GM13977 (cell line): ENCODE results near the gene TBL1XR1.
"Not testable (repeated sequence)": the region's sequence is repeated elsewhere in the genome, so short reads cannot be mapped to it uniquely, and the experiment has no call there.

Experiments
- DNase-seq: peaks from one replicate; pipeline ENCODE4 v3.0.0; 2012; ENCODE audit warnings: low spot score
- CTCF ChIP-seq: IDR thresholded peaks from 2 replicates; pipeline ENCODE4 v1.5.1; 2012; ENCODE audit warnings: mild to moderate bottlenecking, control low read depth; ENCODE audit not compliant: insufficient read depth; ENCODE audit errors: extremely low read depth, missing control alignments
- in situ Hi-C: fragments of 300-500 bp; cut with MboI; formaldehyde crosslinking; loops from one replicate; pipeline ENCODE4 v1.12.0; 2022; ENCODE audit warnings: low sequenced_read_pairs, low pct_unique_long_range_greater_than_20kb, mixed read lengths, inconsistent platforms; ENCODE audit not compliant: unreplicated experiment

Gene TBL1XR1

GRCh38 chr3:177210744-177211502, 13.6 kb upstream of the TBL1XR1 start:
- in situ Hi-C loops = no loop called here
- no peak for TF ChIP-seq CTCF
- no peak for DNase-seq

DNA sequence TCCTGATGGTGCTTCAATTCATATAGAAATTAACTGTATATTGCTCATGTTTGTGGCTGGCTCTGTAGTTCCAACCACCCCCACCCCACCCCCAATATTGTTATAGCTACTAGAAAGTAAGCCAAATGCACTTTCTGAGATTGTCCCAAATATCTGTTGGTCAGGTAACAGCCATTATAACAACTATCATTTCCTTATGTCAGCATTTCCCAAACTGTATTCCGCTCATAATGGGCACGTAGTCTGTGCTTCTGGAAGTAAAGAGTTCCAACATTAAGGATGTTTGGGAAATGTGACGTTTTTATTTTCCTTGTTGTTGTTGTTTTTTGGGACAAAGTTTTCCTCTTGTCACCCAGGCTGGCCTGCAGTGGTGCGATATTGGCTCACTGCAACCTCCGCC, 12.2 kb upstream of the TBL1XR1 start:
- TF ChIP-seq CTCF = no peak
- in situ Hi-C loops = no loop called here
- DNase-seq = no peak

DNA sequence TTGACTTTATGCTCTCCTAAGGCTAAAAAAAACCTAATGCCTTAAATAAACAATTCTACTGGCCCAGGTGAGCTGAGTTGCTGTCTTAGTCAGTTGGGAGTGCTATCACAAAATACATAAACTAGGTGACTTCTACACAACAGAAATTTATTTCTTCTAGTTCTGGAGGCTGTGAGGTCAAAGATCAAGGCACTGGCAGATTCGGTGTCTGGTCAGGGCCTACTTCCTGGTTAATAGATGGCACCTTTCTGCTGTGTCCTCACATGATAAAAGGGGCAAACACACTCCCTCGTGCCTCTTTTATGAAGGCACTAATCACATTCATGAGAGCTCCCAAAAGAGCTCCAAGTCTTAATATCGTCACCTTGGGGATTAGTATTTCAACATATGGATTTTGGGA, 11.5 kb upstream of the TBL1XR1 start:
- in situ Hi-C loops = no loop called here
- no peak for TF ChIP-seq CTCF
- DNase-seq = no peak

- DNase-seq = no peak
- TF ChIP-seq CTCF = no peak
- in situ Hi-C loops = no loop called here
Measured at GRCh38 chr3:177208223-177208622, 10.9 kb upstream of the TBL1XR1 start.

DNA sequence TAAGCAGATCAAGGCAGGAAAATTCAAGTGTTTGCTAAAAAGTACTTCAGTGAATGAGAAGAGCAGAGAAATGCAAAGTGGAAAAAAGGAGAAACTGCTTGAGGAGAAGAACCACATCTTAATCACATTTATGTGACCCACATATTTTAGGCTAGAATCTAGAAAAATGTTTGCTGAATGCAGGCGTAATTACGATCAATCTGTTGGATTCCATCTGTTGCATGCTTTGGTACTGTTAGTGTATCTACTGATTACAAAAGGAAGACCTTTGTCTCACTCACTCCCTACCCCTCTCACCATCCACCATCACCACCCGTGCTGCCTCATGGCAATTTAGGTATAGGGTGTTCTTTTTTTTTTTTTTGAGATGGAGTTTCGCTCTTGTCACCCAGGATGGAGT, 9.7 kb upstream of the TBL1XR1 start:
- DNase-seq = no peak
- in situ Hi-C loops = no loop called here
- no peak for TF ChIP-seq CTCF

DNA sequence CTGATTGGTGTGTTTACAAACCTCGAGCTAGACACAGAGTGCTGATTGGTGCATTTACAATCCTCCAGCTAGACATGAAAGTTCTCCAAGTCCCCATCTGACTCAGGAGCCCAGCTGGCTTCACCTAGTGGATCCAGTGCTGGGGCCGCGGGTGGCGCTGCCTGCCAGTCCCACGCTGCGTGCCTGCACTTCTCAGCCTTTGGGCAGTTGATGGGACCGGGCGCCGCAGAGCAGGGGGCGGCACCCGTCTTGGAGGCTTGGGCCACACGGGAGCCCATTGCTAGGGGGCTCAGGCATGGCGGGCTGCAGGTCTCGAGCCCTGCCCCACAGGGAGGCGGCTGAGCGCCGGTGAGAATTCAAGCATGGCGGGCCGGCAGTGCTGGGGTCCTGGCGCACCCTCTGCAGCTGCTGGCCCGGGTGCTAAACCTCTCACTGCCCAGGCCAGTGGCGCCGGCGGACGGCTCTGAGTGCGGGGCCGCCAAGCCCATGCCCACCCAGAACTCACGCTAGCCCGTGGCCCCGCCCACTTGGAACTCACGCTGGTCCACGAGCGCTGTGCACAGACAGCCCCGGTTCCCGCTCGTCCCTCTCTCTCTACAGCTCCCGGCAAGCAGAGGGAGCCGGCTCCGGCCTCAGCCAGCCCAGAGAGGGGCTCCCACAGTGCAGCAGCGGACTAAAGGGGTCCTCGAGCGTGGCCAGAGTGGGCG, 6.6 kb upstream of the TBL1XR1 start:
- TF ChIP-seq CTCF = no peak
- no peak for DNase-seq
- in situ Hi-C loops = no loop called here

DNA sequence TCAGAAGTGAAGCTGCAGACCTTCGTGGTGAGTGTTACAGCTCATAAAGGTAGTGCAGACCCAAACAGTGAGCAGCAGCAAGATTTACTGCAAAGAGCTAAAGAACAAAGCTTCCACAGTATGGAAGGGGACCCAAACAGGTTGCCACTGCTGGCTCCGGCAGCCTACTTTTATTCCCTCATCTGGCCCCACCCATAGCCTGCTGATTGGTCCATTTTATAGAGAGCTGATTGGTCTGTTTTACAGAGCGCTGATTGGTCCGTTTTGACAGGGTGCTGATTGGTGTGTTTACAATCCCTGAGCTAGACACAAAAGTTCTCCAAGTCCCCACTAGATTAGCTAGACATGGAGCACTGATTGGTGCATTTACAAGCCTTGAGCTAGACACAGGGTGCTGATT, 5.7 kb upstream of the TBL1XR1 start:
- in situ Hi-C loops, DNase-seq: not testable (repeated sequence)
